Measurements from ENCODE around the gene CD68. TPM values are rescaled to one million over a fixed set of nuclear protein-coding genes. Genes with fewer than 3 reads are reported as not detected.

The CD68 gene
- total RNA-seq, 1 donor from 2014 or later: 0.49 TPM

DNA sequence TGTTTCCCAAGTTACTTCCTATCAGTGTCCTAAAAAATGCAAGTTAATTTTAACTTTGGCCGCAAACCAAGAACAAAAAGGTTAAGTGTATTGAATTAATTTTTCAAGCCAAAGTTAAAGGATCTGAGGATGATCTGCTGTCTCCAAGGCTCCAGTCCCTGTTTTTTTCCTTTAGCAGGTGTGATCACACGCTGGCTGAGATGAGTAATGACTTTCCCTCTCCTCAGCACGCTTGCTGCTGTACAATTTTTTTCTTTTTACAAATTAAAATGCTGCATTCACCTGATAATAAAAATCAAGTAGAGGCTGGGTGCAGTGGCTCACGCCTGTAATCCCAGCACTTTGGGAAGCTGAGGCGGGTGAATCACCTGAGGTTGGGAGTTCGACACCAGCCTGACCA lies 34.5 kb upstream of the CD68 start:
- H3K4me3 Mint-ChIP-seq: no peak overlapping the region
- H3K9me3 Mint-ChIP-seq: no peaks in the 10 kb centered on the region
- peaks cover 11% of the 10 kb centered on the region for H3K4me1 Mint-ChIP-seq
- no peak for DNase-seq (ENCODE audit: low read depth, low spot score)
- no peaks in the 10 kb centered on the region for H3K36me3 Mint-ChIP-seq (ENCODE audit: low read depth)
- TF ChIP-seq, protein P1, sequence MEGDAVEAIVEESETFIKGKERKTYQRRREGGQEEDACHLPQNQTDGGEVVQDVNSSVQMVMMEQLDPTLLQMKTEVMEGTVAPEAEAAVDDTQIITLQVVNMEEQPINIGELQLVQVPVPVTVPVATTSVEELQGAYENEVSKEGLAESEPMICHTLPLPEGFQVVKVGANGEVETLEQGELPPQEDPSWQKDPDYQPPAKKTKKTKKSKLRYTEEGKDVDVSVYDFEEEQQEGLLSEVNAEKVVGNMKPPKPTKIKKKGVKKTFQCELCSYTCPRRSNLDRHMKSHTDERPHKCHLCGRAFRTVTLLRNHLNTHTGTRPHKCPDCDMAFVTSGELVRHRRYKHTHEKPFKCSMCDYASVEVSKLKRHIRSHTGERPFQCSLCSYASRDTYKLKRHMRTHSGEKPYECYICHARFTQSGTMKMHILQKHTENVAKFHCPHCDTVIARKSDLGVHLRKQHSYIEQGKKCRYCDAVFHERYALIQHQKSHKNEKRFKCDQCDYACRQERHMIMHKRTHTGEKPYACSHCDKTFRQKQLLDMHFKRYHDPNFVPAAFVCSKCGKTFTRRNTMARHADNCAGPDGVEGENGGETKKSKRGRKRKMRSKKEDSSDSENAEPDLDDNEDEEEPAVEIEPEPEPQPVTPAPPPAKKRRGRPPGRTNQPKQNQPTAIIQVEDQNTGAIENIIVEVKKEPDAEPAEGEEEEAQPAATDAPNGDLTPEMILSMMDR (conservative IDR thresholded peaks at IDR 0.05): no peak
- peaks cover 19% of the 10 kb centered on the region for H3K27me3 Mint-ChIP-seq (ENCODE audit: low read depth)
- no peak overlapping the region for H3K27ac Mint-ChIP-seq (ENCODE audit: unreplicated experiment)

GRCh38 chr17:7548585-7549400 lies 30.6 kb upstream of the CD68 start, which contains the start of gene TNFSF12:
TSS of gene TNFSF12 (plus strand) at chr17:7549058. CDS start at chr17:7549154, 96 bp downstream.
- peak within 1 kb of the TSS; percentile 32 for H3K27ac Mint-ChIP-seq (ENCODE audit: unreplicated experiment)
- peak within 1 kb of the TSS; percentile 81 for H3K4me3 Mint-ChIP-seq
- peaks cover 11% of the 10 kb centered on the region for H3K4me1 Mint-ChIP-seq
- DNase-seq (ENCODE audit: low read depth, low spot score): peak; percentile 36
- TF ChIP-seq, protein P1 (conservative IDR thresholded peaks at IDR 0.05): no peak
- no peaks in the 10 kb centered on the region for H3K9me3 Mint-ChIP-seq
- H3K36me3 Mint-ChIP-seq (ENCODE audit: low read depth): no peaks in the 10 kb centered on the region
- peaks cover 11% of the 10 kb centered on the region for H3K27me3 Mint-ChIP-seq (ENCODE audit: low read depth)

DNA sequence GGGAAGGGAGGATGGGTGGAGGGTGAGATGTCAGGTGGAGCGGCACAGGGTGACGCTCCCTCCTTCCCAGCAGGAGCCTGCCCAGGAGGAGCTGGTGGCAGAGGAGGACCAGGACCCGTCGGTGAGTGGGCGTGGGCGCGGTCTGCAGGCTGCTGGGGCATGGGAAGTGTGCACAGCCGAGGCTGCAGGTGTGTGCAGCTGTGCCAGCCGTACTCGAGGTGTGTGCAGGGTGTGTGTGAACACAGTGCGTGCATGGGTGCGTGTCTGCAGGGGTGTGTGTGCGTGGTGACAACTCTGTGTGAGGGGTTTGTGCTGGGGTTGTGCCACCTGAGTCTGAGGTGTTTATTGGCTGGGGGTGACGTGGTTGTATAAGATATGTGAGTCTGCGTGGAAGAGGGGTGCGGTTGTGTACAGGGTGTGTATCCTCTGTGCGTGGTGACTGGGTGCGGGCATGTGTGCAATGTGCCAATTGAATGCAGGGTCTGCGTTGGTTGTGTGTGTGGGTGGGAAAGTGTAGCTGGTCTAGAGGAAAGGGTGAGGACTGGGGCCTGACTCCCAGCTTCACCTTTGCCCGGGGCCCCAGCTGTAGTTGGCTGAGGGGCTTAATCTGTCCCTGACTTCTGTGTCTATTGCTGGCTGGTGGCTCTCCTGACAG lies 29.9 kb upstream of the CD68 start:
- Mint-ChIP-seq H3K9me3 (no peaks in the 10 kb centered on the region), H3K27me3 (ENCODE audit: low read depth) (peaks cover 9% of the 10 kb centered on the region), H3K36me3 (ENCODE audit: low read depth) (no peaks in the 10 kb centered on the region), H3K27ac (ENCODE audit: unreplicated experiment) (peak overlapping the region; percentile 32), H3K4me1 (peaks cover 11% of the 10 kb centered on the region), H3K4me3 (peak overlapping the region; percentile 70)
- DNase-seq (ENCODE audit: low read depth, low spot score): no peak
- TF ChIP-seq, protein P1 (conservative IDR thresholded peaks at IDR 0.05): no peak

GRCh38 chr17:7550344-7550743 lies 29.1 kb upstream of the CD68 start:
- H3K9me3 Mint-ChIP-seq: no peaks in the 10 kb centered on the region

DNA sequence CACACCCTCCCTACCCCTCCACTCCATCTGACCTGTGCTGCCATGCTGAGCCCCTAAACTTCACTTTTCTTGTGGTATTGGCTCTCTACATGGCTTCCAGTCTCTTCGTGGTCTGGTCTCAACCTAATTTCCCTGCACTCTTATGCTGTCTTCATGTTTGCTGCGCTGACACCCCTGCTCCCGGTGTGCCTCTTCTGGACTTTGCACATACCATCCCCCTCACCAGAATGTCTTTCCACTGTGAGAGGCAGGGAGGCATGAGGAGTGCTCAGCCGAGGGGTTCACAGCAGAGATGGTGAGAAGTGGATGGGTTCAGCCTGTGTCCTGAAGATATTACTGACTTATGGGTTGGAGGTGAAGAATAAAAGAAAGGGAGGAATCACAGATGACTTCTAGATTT lies 28.0 kb upstream of the CD68 start:
- Mint-ChIP-seq H3K9me3 (no peaks in the 10 kb centered on the region), H3K36me3 (ENCODE audit: low read depth) (no peaks in the 10 kb centered on the region), H3K4me3 (no peak overlapping the region), H3K27ac (ENCODE audit: unreplicated experiment) (no peak overlapping the region), H3K27me3 (ENCODE audit: low read depth) (peaks cover 9% of the 10 kb centered on the region), H3K4me1 (peaks cover 11% of the 10 kb centered on the region)
- no peak for DNase-seq (ENCODE audit: low read depth, low spot score)
- TF ChIP-seq, protein P1 (conservative IDR thresholded peaks at IDR 0.05): no peak

More at GRCh38 chr17:7550344-7550743, 29.1 kb upstream of the CD68 start:
- Mint-ChIP-seq H3K27ac (ENCODE audit: unreplicated experiment) (no peak overlapping the region), H3K27me3 (ENCODE audit: low read depth) (peaks cover 9% of the 10 kb centered on the region), H3K4me3 (peak overlapping the region; percentile 70), H3K4me1 (peaks cover 11% of the 10 kb centered on the region), H3K36me3 (ENCODE audit: low read depth) (no peaks in the 10 kb centered on the region)
- TF ChIP-seq, protein P1 (conservative IDR thresholded peaks at IDR 0.05): no peak
- no peak for DNase-seq (ENCODE audit: low read depth, low spot score)
